GM18907 (cell line): ENCODE results near the gene GJB4.
"Not testable (repeated sequence)": the region's sequence is repeated elsewhere in the genome, so short reads cannot be mapped to it uniquely, and the experiment has no call there.

Experiments used
- ATAC-seq: cut with Tn5 transposase; IDR thresholded peaks from one replicate; pipeline ENCODE4 v1.9.1; 2021; ENCODE audit warnings: mild to moderate bottlenecking, moderate library complexity; ENCODE audit not compliant: unreplicated experiment

Gene GJB4

GRCh38 chr1:34759503-34760357 lies at the start of gene GJB4:
Gene GJB4, plus strand, starts transcription at chr1:34759740. Its CDS starts 1,515 bp downstream, at chr1:34761255.
- ATAC-seq, result no peak

GRCh38 chr1:34710812-34711211 lies 48.7 kb upstream of the GJB4 start:
- no peak for ATAC-seq

GRCh38 chr1:34711485-34711884 lies 48.1 kb upstream of the GJB4 start:
- ATAC-seq, result no peak

GRCh38 chr1:34712007-34712688 lies 47.4 kb upstream of the GJB4 start:
- no peak for ATAC-seq

- ATAC-seq, result no peak
Measured at GRCh38 chr1:34713443-34713842, 46.1 kb upstream of the GJB4 start.

GRCh38 chr1:34714386-34714785 lies 45.2 kb upstream of the GJB4 start:
- no peak for ATAC-seq

- ATAC-seq, result no peak
Measured at GRCh38 chr1:34715139-34715538, 44.4 kb upstream of the GJB4 start.

GRCh38 chr1:34721241-34721640 lies 38.3 kb upstream of the GJB4 start:
- ATAC-seq, result no peak

GRCh38 chr1:34721646-34722355 lies 37.7 kb upstream of the GJB4 start:
- ATAC-seq, result no peak

- ATAC-seq, result no peak
Measured at GRCh38 chr1:34726861-34727260, 32.7 kb upstream of the GJB4 start.

- ATAC-seq, result no peak
Measured at GRCh38 chr1:34730485-34730884, 29.1 kb upstream of the GJB4 start.

- not testable (repeated sequence) for ATAC-seq
Measured at GRCh38 chr1:34732831-34733230, 26.7 kb upstream of the GJB4 start.

- ATAC-seq, result no peak
Measured at GRCh38 chr1:34736692-34737091, 22.8 kb upstream of the GJB4 start.

GRCh38 chr1:34737236-34737635 lies 22.3 kb upstream of the GJB4 start:
- ATAC-seq, result not testable (repeated sequence)

- no peak for ATAC-seq
Measured at GRCh38 chr1:34739613-34740012, 19.9 kb upstream of the GJB4 start.

GRCh38 chr1:34740161-34740868 lies 19.2 kb upstream of the GJB4 start:
- no peak for ATAC-seq

GRCh38 chr1:34742667-34743270 lies 16.8 kb upstream of the GJB4 start:
- ATAC-seq, result peak; percentile 60

- ATAC-seq, result no peak
Measured at GRCh38 chr1:34743775-34744174, 15.8 kb upstream of the GJB4 start.

GRCh38 chr1:34744851-34745250 lies 14.7 kb upstream of the GJB4 start:
- ATAC-seq, result no peak

GRCh38 chr1:34745666-34746065 lies 13.9 kb upstream of the GJB4 start:
- no peak for ATAC-seq

- no peak for ATAC-seq
Measured at GRCh38 chr1:34746101-34746500, 13.4 kb upstream of the GJB4 start.
